A549 (cell line): ENCODE measurements around the gene MGMT. TPM values are rescaled to one million over a fixed set of nuclear protein-coding genes. Genes with fewer than 3 reads are reported as not detected.

Source experiments
- ATAC-seq, 2 experiments: fragments of 200-7000 bp in 1 of 2; fragments of >200 bp in 1 of 2; cut with Nextera tagmentation in 1 of 2; cut with Tn5 transposase in 1 of 2; 3 replicates each; pipeline versions ENCODE4 v1.8.0 to v1.9.1; 2018 to 2020; ENCODE audit warnings: mild to moderate bottlenecking in 1 of 2, moderate library complexity in 1 of 2
- CTCF ChIA-PET: fragments of 300-600 bp; sonication (Branson Sonifier 250); formaldehyde crosslinking; extraction: SDS; loops from one replicate; lab custom pipeline; 2021; ENCODE audit warnings: antibody characterized with exemption, inconsistent platforms; lab: Yijun Ruan, JAX
- POLR2A ChIA-PET: fragments of 350-600 bp; formaldehyde crosslinking; extraction: SDS; loops from one replicate; lab custom pipeline; 2021; ENCODE audit warnings: antibody characterized with exemption, inconsistent platforms; lab: Yijun Ruan, JAX
- DNase-seq, 2 experiments: peaks; one replicate each; pipeline versions ENCODE4 v3.0.0 to v3.0.0-alpha.2; 2011 to 2016; ENCODE audit warnings: low read depth in 1 of 2, low spot score in 1 of 2
- FAIRE-seq: peaks from 2 replicates; lab custom pipeline; 2011; peaks lifted over from hg19 to GRCh38; lab: Jason Lieb, UNC
- H3K27ac ChIP-seq, 2 experiments: fragments of >200 bp; sonication (Bioruptor Twin); formaldehyde crosslinking; 3 replicates each; pipeline ENCODE4 v1.5.1; 2016 to 2017
- H3K4me1 ChIP-seq: fragments of >200 bp; sonication (Bioruptor Twin); formaldehyde crosslinking; 3 replicates; pipeline ENCODE4 v1.6.1; 2016
- H3K4me2 ChIP-seq: fragments of >200 bp; sonication (Bioruptor Twin); formaldehyde crosslinking; 3 replicates; pipeline ENCODE4 v1.6.1; 2016
- H3K4me3 ChIP-seq: fragments of >200 bp; sonication (Bioruptor Twin); formaldehyde crosslinking; 3 replicates; pipeline ENCODE4 v1.5.1; 2016
- H3K9me3 ChIP-seq: fragments of >200 bp; sonication (Bioruptor Twin); formaldehyde crosslinking; 3 replicates; pipeline ENCODE4 v1.6.1; 2016
- ATOH8 ChIP-seq: fragments of 250-450 bp; sonication (Bioruptor Pico); IDR thresholded peaks from 2 replicates; pipeline ENCODE4 v1.5.0; 2020; ENCODE audit warnings: low read depth, mild to moderate bottlenecking, moderate library complexity
- BCL3 ChIP-seq: fragments of >200 bp; sonication (Bioruptor Twin); formaldehyde crosslinking; IDR thresholded peaks from 3 replicates; pipeline ENCODE4 v1.6.1; 2016
- BHLHE40 ChIP-seq: IDR thresholded peaks from 2 replicates; pipeline ENCODE4 v1.6.1; 2012; ENCODE audit warnings: low read depth, low read length, inconsistent platforms
- CBX2 ChIP-seq: fragments of 200-600 bp; sonication (generic); IDR thresholded peaks from 2 replicates; pipeline ENCODE4 v1.6.1; 2016; ENCODE audit warnings: low read depth, mild to moderate bottlenecking, borderline replicate concordance
- EHF ChIP-seq: fragments of 250-450 bp; sonication (Bioruptor Pico); IDR thresholded peaks from 2 replicates; pipeline ENCODE4 v1.5.0; 2020; ENCODE audit warnings: mild to moderate bottlenecking
- EP300 ChIP-seq, 2 experiments: fragments of >200 bp; sonication (Bioruptor Twin); formaldehyde crosslinking; IDR thresholded peaks; 2 replicates in 1 of 2; 3 replicates in 1 of 2; pipeline ENCODE4 v1.6.1; 2016 to 2017
- FOSB ChIP-seq: fragments of 250-450 bp; sonication (Bioruptor Pico); IDR thresholded peaks from 2 replicates; pipeline ENCODE4 v1.5.0; 2020; ENCODE audit warnings: mild to moderate bottlenecking, moderate library complexity
- GATA3 ChIP-seq: IDR thresholded peaks from 2 replicates; pipeline ENCODE4 v1.6.1; 2012; ENCODE audit warnings: borderline replicate concordance
- HDAC2 ChIP-seq: fragments of 200-600 bp; sonication (generic); IDR thresholded peaks from 2 replicates; pipeline ENCODE4 v1.6.1; 2016
- HMGXB4 ChIP-seq: fragments of 250-450 bp; sonication (Bioruptor Pico); IDR thresholded peaks from 2 replicates; pipeline ENCODE4 v1.5.0; 2021; ENCODE audit warnings: mild to moderate bottlenecking, moderate library complexity, borderline replicate concordance
- HOXB13 ChIP-seq: fragments of 250-450 bp; sonication (Bioruptor Pico); IDR thresholded peaks from 2 replicates; pipeline ENCODE4 v1.5.0; 2020; ENCODE audit warnings: low read depth, mild to moderate bottlenecking, moderate library complexity
- JUNB ChIP-seq: fragments of >200 bp; sonication (Bioruptor Twin); formaldehyde crosslinking; IDR thresholded peaks from 2 replicates; pipeline ENCODE4 v1.6.1; 2016
- KDM1A ChIP-seq: fragments of 200-600 bp; sonication (generic); IDR thresholded peaks from 2 replicates; pipeline ENCODE4 v1.6.1; 2016; ENCODE audit warnings: low read depth, mild to moderate bottlenecking
- MAFK ChIP-seq: fragments of 450-650 bp; IDR thresholded peaks from 2 replicates; pipeline ENCODE4 v1.6.1; 2014; ENCODE audit not compliant: partially characterized antibody
- MYC ChIP-seq: IDR thresholded peaks from 2 replicates; pipeline ENCODE4 v1.6.1; 2012; ENCODE audit warnings: mild to moderate bottlenecking, inconsistent platforms, low read length, improper control_type of control experiment, borderline replicate concordance
- NPAS2 ChIP-seq: fragments of 250-450 bp; sonication (Bioruptor Pico); IDR thresholded peaks from 2 replicates; pipeline ENCODE4 v1.8.0; 2022; ENCODE audit warnings: mild to moderate bottlenecking, moderate library complexity, borderline replicate concordance
- NR3C1 ChIP-seq: fragments of >200 bp; sonication (Bioruptor Twin); formaldehyde crosslinking; IDR thresholded peaks from 3 replicates; pipeline ENCODE4 v1.6.1; 2017
- POLR2A ChIP-seq: IDR thresholded peaks from 2 replicates; pipeline ENCODE4 v1.6.1; 2012; ENCODE audit warnings: mild to moderate bottlenecking, low read length
- POLR2AphosphoS2 ChIP-seq: conservative IDR thresholded peaks from 2 replicates; pipeline ENCODE4 v1.6.1; 2012; ENCODE audit warnings: low read length, improper control_type of control experiment, inconsistent platforms
- RCOR1 ChIP-seq: fragments of 150-350 bp; IDR thresholded peaks from 2 replicates; pipeline ENCODE4 v1.6.1; 2014; ENCODE audit warnings: antibody characterized with exemption, low read length, low read depth
- REST ChIP-seq: fragments of 200-600 bp; sonication (generic); IDR thresholded peaks from 2 replicates; pipeline ENCODE4 v1.6.1; 2016; ENCODE audit warnings: antibody characterized with exemption, mild to moderate bottlenecking, moderate library complexity
- TFCP2L1 ChIP-seq: fragments of 250-450 bp; sonication (Bioruptor Pico); IDR thresholded peaks from 2 replicates; pipeline ENCODE4 v1.5.0; 2021; ENCODE audit warnings: mild to moderate bottlenecking
- ZNF302 ChIP-seq: fragments of 250-450 bp; sonication (Bioruptor Pico); IDR thresholded peaks from 2 replicates; pipeline ENCODE4 v1.9.0; 2021; ENCODE audit warnings: inconsistent platforms, mild to moderate bottlenecking, moderate library complexity
- WGBS: methylation state at CpG from one replicate; pipeline ENCODE4 v1.1.6; 2017; ENCODE audit errors: missing lambda C conversion rate; 5-methylcytosine and 5-hydroxymethylcytosine counted together
- polyA plus RNA-seq, 4 experiments: library from polyadenylated mRNA; depleted of rRNA in 3 of 4; stranded (reverse); fragments of >200 nt; fragmentation: RNase III in 1 of 4; extraction: RNeasy Plus Mini Kit Qiagen cat#74134 plus additional on column Dnase treatment in 1 of 4; gene quantifications; 2 replicates in 3 of 4; 3 replicates in 1 of 4; pipeline ENCODE4 v1.2.3, GENCODE V29; 2011 to 2017

The MGMT gene
- polyA plus RNA-seq, 2 of the 4 experiments (the other 2 are of a cell fraction): 4.9 to 5.2 TPM

- ChIA-PET POLR2A (no interaction called here), CTCF (no interaction called here)
- H3K9me3 ChIP-seq: no peaks in the 10 kb centered on the region
- H3K4me2 ChIP-seq: no peak overlapping the region
- FAIRE-seq (no peak), DNase-seq (no peak), ATAC-seq (no peak)
- no peak overlapping the region for H3K4me3 ChIP-seq
- no peaks in the 10 kb centered on the region for H3K4me1 ChIP-seq
- 71% methylated on average over 23 of the region's 23 CpGs for WGBS
- TF ChIP-seq REST (no peak), EHF (CRISPR knock-in tag) (no peak), BHLHE40 (no peak), EP300 (IDR thresholded peaks at IDR 0.05) (no peak), KDM1A (no peak), POLR2AphosphoS2 (no peak), ATOH8 (CRISPR knock-in tag) (no peak), TFCP2L1 (CRISPR knock-in tag) (no peak), BCL3 (no peak), POLR2A (no peak), HOXB13 (CRISPR knock-in tag) (no peak), MYC (no peak), ZNF302 (CRISPR knock-in tag) (no peak), GATA3 (no peak)
- H3K27ac ChIP-seq: no peak overlapping the region
Observed at GRCh38 chr10:129419397-129419796, 47.6 kb upstream of the MGMT start.

- POLR2A ChIA-PET: no interaction called here
- no peak overlapping the region for H3K27ac ChIP-seq
- CTCF ChIA-PET: no interaction called here
- no peak overlapping the region for H3K4me2 ChIP-seq
- FAIRE-seq: no peak
- ATAC-seq: no peak
- TF ChIP-seq MAFK (no peak), CBX2 (no peak), NPAS2 (CRISPR knock-in tag) (no peak), POLR2A (no peak), RCOR1 (no peak), HMGXB4 (no peak), JUNB (no peak), HDAC2 (no peak), FOSB (CRISPR knock-in tag) (no peak), KDM1A (no peak), EP300 (IDR thresholded peaks at IDR 0.05) (no peak), BCL3 (no peak), NR3C1 (no peak)
- no peaks in the 10 kb centered on the region for H3K9me3 ChIP-seq
- no peak for DNase-seq
- 31% methylated on average over 8 of the region's 10 CpGs for WGBS
- no peak overlapping the region for H3K4me3 ChIP-seq
- no peaks in the 10 kb centered on the region for H3K4me1 ChIP-seq
Observed at GRCh38 chr10:129421399-129422010, 45.5 kb upstream of the MGMT start.
